ENCODE results near the gene MEIOSIN. TPM values are rescaled to one million over a fixed set of nuclear protein-coding genes. Genes with fewer than 3 reads are reported as not detected.
"Not testable (repeated sequence)": the region's sequence is repeated elsewhere in the genome, so short reads cannot be mapped to it uniquely, and the experiment has no call there.

Gene MEIOSIN
- total and polyA plus RNA-seq, 8 donors: not detected

DNA sequence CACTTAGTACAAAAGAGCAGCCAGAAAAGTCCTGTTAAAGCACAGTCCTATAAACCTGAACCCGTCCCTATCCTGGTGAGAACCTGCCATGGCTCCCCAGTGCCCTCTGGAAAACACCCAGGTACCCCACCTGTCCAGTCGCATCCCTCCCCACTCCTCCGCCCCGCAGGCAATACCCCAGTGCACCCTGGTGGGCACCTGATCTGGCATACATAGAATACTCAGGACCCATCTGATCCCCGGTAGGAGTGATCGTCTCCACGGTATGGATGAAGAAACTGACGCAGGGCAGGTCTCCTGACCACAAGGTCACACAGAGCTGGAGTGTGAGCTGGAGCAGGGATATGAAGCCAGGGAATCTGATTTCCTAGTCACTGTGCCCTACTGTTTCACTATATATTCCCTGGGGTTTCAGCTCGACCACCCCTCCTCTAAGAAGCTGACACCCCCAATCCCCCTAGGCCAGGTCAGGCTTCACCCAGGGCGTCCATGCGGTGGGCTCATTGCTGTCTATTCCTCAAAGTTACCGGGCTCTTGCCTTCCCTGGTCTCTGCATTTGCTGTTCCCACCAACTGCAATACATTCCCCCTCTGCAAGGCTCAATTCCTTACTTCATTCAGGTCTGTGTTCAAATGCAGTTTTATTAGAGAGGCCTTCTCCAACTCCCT is 15.1 kb upstream of the MEIOSIN start:
- Histone ChIP-seq H3K4me1 (peaks cover 6 to 48% of the 10 kb centered on the region in 2 donors), H3K27ac (peak overlapping the region; percentile 93 to 95), H3K36me3 (peaks cover 0 to 20% of the 10 kb centered on the region in 2 donors), H3K4me3 (peak overlapping the region; percentile 24 to 60), H3K9me3 (no peaks in the 10 kb centered on the region), H3K27me3 (no peaks in the 10 kb centered on the region)
- intact Hi-C loops (cut with DNase I): no loop called here
- ATAC-seq: no peak
- DNase-seq: no peak
- TF ChIP-seq CTCF (IDR thresholded peaks at IDR 0.05): no peak

- H3K9me3 ChIP-seq; H3K27me3 ChIP-seq; H3K27ac ChIP-seq; DNase-seq; H3K4me3 ChIP-seq; intact Hi-C loops (cut with DNase I); ATAC-seq: not testable (repeated sequence)
- H3K36me3 ChIP-seq: peaks cover 0 to 24% of the 10 kb centered on the region in 2 donors
- H3K4me1 ChIP-seq: peaks cover 6 to 42% of the 10 kb centered on the region in 2 donors
These were observed 13.2 kb upstream of the MEIOSIN start for GRCh38 chr19:45720065-45720464.

DNA sequence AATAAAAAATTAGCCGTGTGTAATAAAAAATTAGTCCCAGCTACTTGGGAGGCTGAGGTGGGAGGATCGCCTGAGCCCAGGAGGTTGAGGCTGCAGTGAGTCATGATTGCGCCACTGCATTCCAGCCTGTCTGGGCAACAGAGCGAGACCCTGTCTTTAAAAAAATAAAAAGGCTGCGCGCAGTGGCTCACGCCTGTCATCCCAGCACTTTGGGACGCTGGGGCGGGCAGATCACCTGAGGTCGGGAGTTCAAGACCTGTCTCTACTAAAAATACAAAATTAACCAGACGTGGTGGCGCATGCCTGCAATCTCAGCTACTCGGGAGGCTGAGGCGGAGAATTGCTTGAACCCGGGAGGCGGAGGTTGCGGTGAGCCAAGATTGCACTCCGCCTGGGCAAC is 4.6 kb upstream of the MEIOSIN start:
- H3K4me3 ChIP-seq; H3K27me3 ChIP-seq; DNase-seq; ATAC-seq; intact Hi-C loops (cut with DNase I); H3K36me3 ChIP-seq; H3K9me3 ChIP-seq; H3K27ac ChIP-seq: not testable (repeated sequence)
- H3K4me1 ChIP-seq: peaks cover 0 to 34% of the 10 kb centered on the region in 2 donors

- DNase-seq: no peak
- Histone ChIP-seq H3K4me1 (peaks cover 0 to 34% of the 10 kb centered on the region in 2 donors), H3K36me3 (no peaks in the 10 kb centered on the region), H3K27ac (peak overlapping the region in 1 of 2 donors; percentile 45), H3K27me3 (no peaks in the 10 kb centered on the region), H3K9me3 (no peaks in the 10 kb centered on the region), H3K4me3 (peak overlapping the region; percentile 75 to 78)
- peak; percentile 8 for ATAC-seq
- TF ChIP-seq CTCF (IDR thresholded peaks at IDR 0.05): no peak
- intact Hi-C loops (cut with DNase I): no loop called here
These were observed 3.4 kb upstream of the MEIOSIN start for GRCh38 chr19:45729800-45730290.

GRCh38 chr19:45730368-45731288 is 2.6 kb upstream of the MEIOSIN start, which contains the start of gene FBXO46:
TSS of gene FBXO46 (minus strand) at chr19:45730896. CDS start at chr19:45713495, 17,401 bp downstream.
- H3K4me1 ChIP-seq: peaks cover 0 to 34% of the 10 kb centered on the region in 2 donors
- no peak for TF ChIP-seq CTCF (IDR thresholded peaks at IDR 0.05)
- ATAC-seq (peak; percentile 99), DNase-seq (peak; percentile 94 to 98 (median 98))
- H3K4me3 ChIP-seq: peak within 1 kb of the TSS; percentile 75 to 78
- H3K36me3 ChIP-seq: no peaks in the 10 kb centered on the region
- H3K27ac ChIP-seq: peak within 1 kb of the TSS in 1 of 2 donors; percentile 45
- no peaks in the 10 kb centered on the region for H3K27me3 ChIP-seq
- intact Hi-C loops (cut with DNase I): no loop called here
- no peaks in the 10 kb centered on the region for H3K9me3 ChIP-seq

Data from left lung (tissue), 10 donors.